Pancreas (tissue), 10 donors: ENCODE results near the gene PSMB10. TPM values are rescaled to one million over a fixed set of nuclear protein-coding genes. Genes with fewer than 3 reads are reported as not detected.
"Not testable (repeated sequence)": the region's sequence is repeated elsewhere in the genome, so short reads cannot be mapped to it uniquely, and the experiment has no call there.

Experiments
- ATAC-seq, 4 donors: fragments of 200-7000 bp; cut with Tn5 transposase; one replicate each; pipeline versions ENCODE4 v1.8.0 to v1.9.1; 2020; ENCODE audit warnings: mild to moderate bottlenecking in 4 of 4, moderate library complexity in 4 of 4
- DNase-seq, 6 donors: peaks; one replicate each; pipeline ENCODE4 v3.0.0-alpha.2; 2020
- FAIRE-seq: peaks from 2 replicates; lab custom pipeline; 2012; peaks lifted over from hg19 to GRCh38; lab: Jason Lieb, UNC
- H3K27ac ChIP-seq, 4 donors: fragments of 200-600 bp; sonication (generic); 1 replicate in 3 of 4; 2 replicates in 1 of 4; pipeline versions ENCODE4 v1.5.0 to v1.8.0; 2020
- H3K27me3 ChIP-seq, 4 donors: fragments of 200-600 bp; one replicate each; pipeline ENCODE4 v1.8.0; 2021
- H3K36me3 ChIP-seq, 3 donors: fragments of 200-600 bp; sonication (generic) in 1 of 3; one replicate each; pipeline versions ENCODE4 v1.5.0 to v1.8.0; 2020 to 2021
- H3K4me1 ChIP-seq, 3 donors: fragments of 200-600 bp; one replicate each; pipeline ENCODE4 v1.8.0; 2021
- H3K4me3 ChIP-seq, 4 donors: fragments of 200-600 bp; sonication (generic) in 2 of 4; one replicate each; pipeline versions ENCODE4 v1.5.0 to v1.8.0; 2020 to 2021
- H3K9me3 ChIP-seq, 4 donors: fragments of 200-600 bp; one replicate each; pipeline ENCODE4 v1.8.0; 2021
- whole genome bisulfite sequencing, 2 donors: extraction: QIAGEN DNeasy Blood & Tissue Kit; methylation state at CpG; one replicate each; pipeline ENCODE4 v1.1.7; 2013; 5-methylcytosine and 5-hydroxymethylcytosine counted together
- intact Hi-C, 3 donors: fragments of 100-400 bp; cut with DNase I; formaldehyde crosslinking; loops; one replicate each; pipeline versions ENCODE4 v1.11.1 to v1.14.2; 2022
- polyA plus RNA-seq, 2 donors: library from polyadenylated mRNA; stranded (reverse); fragments of 200-250 nt; gene quantifications; one replicate each; pipeline ENCODE4 v1.2.3, GENCODE V29; 2013
- total RNA-seq, 6 donors: library from RNA; stranded (reverse); fragmentation: NEBNext Ultra II Directional in 4 of 6; extraction: Animal tissue kit (Norgen Biotek cat#: 25700) in 4 of 6; gene quantifications; one replicate each; pipeline versions ENCODE4 v1.2.1 to v1.2.4, GENCODE V29; 2021 to 2023
- TF ChIP-seq, protein P1 (sequence below), 4 donors: fragments of 200-600 bp; sonication (generic) in 3 of 4; IDR thresholded peaks; one replicate each; pipeline versions ENCODE4 v1.5.0 to v1.8.0; 2021; ENCODE audit warnings: antibody characterized with exemption in 4 of 4
- donor health status: healthy with polysubstance abuse.
- donor health status: DM: no; HTN: no; CAD: no; lungs with moderate emphysema.
- donor health status: DM: no; HTN: no; CAD: no.
- donor health status: control.
- donor health status: control.
- donor health status: Bipolar disorder and iron deficiency.
- donor health status: DM: yes; HTN: yes; CAD: no.
- donor health status: DM: no; HTN: no; CAD: no.
- donor health status: DM: no; HTN: no; CAD: no.
- donor health status: DM: yes; HTN: yes; CAD: no.

Gene PSMB10
- total and polyA plus RNA-seq, 8 donors, result 40.0 to 195 (median 53.3) TPM

DNA sequence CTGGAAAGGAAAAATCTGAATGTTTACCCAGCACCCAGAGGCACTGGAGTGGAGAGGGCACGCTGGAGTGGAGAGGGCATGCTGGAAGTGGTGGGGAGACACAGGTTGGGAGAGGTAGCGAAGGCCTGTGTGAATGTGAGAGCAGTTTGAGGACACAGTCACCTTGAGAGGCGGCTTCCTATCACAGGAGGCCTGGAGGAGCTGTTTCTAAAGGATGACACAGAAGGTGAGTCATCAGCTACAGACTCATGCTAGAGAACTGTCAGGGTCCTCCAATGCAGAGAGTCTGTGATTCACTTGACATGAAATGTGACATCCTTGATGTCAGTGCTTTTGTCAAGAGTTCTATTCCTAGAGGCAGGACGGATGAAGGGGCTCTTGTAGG is 18.8 kb downstream of the PSMB10 start:
- no peak overlapping the region for H3K4me3 ChIP-seq
- DNase-seq (no peak), ATAC-seq (peak in 1 of 4 donors; percentile 44), FAIRE-seq (no peak)
- no peaks in the 10 kb centered on the region for H3K27me3 ChIP-seq
- 83 to 84% methylated on average over 4 of the region's 4 CpGs for WGBS, 2 donors
- no peaks in the 10 kb centered on the region for H3K9me3 ChIP-seq
- intact Hi-C loops, result no loop called here
- H3K4me1 ChIP-seq, result no peaks in the 10 kb centered on the region
- H3K36me3 ChIP-seq, result no peaks in the 10 kb centered on the region
- H3K27ac ChIP-seq, result no peak overlapping the region
- TF ChIP-seq, protein P1, sequence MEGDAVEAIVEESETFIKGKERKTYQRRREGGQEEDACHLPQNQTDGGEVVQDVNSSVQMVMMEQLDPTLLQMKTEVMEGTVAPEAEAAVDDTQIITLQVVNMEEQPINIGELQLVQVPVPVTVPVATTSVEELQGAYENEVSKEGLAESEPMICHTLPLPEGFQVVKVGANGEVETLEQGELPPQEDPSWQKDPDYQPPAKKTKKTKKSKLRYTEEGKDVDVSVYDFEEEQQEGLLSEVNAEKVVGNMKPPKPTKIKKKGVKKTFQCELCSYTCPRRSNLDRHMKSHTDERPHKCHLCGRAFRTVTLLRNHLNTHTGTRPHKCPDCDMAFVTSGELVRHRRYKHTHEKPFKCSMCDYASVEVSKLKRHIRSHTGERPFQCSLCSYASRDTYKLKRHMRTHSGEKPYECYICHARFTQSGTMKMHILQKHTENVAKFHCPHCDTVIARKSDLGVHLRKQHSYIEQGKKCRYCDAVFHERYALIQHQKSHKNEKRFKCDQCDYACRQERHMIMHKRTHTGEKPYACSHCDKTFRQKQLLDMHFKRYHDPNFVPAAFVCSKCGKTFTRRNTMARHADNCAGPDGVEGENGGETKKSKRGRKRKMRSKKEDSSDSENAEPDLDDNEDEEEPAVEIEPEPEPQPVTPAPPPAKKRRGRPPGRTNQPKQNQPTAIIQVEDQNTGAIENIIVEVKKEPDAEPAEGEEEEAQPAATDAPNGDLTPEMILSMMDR (IDR thresholded peaks at IDR 0.05), result no peak

- Histone ChIP-seq H3K27me3 (no peaks in the 10 kb centered on the region), H3K9me3 (no peaks in the 10 kb centered on the region), H3K36me3 (no peaks in the 10 kb centered on the region), H3K27ac (no peak overlapping the region), H3K4me1 (no peaks in the 10 kb centered on the region), H3K4me3 (no peak overlapping the region)
- TF ChIP-seq, protein P1 (IDR thresholded peaks at IDR 0.05), result no peak
- FAIRE-seq (no peak), ATAC-seq (peak in 2 of 4 donors; percentile 24 to 32), DNase-seq (peak in 1 of 6 donors; percentile 41)
- 62 to 70% methylated on average over 6 of the region's 6 CpGs for WGBS, 2 donors
- intact Hi-C loops, result no loop called here
Measured at GRCh38 chr16:67917140-67917851, 19.4 kb downstream of the PSMB10 start.

GRCh38 chr16:67915831-67916723 is 20.6 kb downstream of the PSMB10 start:
- Histone ChIP-seq H3K4me3 (no peak overlapping the region), H3K27me3 (no peaks in the 10 kb centered on the region), H3K4me1 (no peaks in the 10 kb centered on the region), H3K27ac (no peak overlapping the region), H3K36me3 (no peaks in the 10 kb centered on the region), H3K9me3 (no peaks in the 10 kb centered on the region)
- FAIRE-seq, result no peak
- 74% methylated on average over 7 of the region's 7 CpGs for WGBS, 2 donors
- TF ChIP-seq, protein P1 (IDR thresholded peaks at IDR 0.05), result no peak
- peak in 4 of 6 donors; percentile 55 to 87 (median 70) for DNase-seq
- intact Hi-C loops, result no loop called here
- ATAC-seq, result peak; percentile 58 to 92 (median 62)

DNA sequence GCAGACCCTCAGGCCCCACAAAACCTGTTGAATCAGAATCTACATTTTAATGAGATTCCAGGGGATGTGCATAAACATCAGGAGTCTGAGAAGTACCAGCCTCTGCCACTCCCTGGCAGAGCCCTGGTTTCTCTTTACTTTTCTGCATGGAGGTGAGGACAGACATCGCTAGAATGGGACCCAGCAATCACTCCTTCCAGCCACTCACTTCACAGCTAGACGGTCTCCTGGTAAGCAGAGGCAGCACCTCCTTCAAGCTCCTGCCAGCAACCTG is 21.2 kb downstream of the PSMB10 start:
- intact Hi-C loops, ATAC-seq, H3K4me1 ChIP-seq, H3K36me3 ChIP-seq, FAIRE-seq, DNase-seq, H3K27me3 ChIP-seq, H3K27ac ChIP-seq, H3K9me3 ChIP-seq, H3K4me3 ChIP-seq: not testable (repeated sequence)
- WGBS, 2 donors, result 70 to 75% methylated on average over 2 of the region's 2 CpGs

- Histone ChIP-seq H3K36me3 (peaks cover 0 to 10% (median 0%) of the 10 kb centered on the region in 3 donors), H3K4me1 (no peaks in the 10 kb centered on the region), H3K9me3 (no peaks in the 10 kb centered on the region), H3K4me3 (no peak overlapping the region), H3K27me3 (no peaks in the 10 kb centered on the region), H3K27ac (no peak overlapping the region)
- FAIRE-seq, result no peak
- TF ChIP-seq, protein P1 (IDR thresholded peaks at IDR 0.05), result no peak
- no peak for ATAC-seq
- DNase-seq, result no peak
- 68 to 70% methylated on average over 7 of the region's 7 CpGs for WGBS, 2 donors
- intact Hi-C loops, result no loop called here
Measured at GRCh38 chr16:67914758-67915495, 21.7 kb downstream of the PSMB10 start.
